GM21786 (cell line): Measurements from ENCODE around the gene FAT1.
A peak's percentile ranks its signal among the peaks of the same experiment; 100 is the strongest.
"Not testable (repeated sequence)": the region's sequence is repeated elsewhere in the genome, so short reads cannot be mapped to it uniquely, and the experiment has no call there.

Experiments
- ATAC-seq: cut with Tn5 transposase; IDR thresholded peaks from one replicate; pipeline ENCODE4 v1.9.1; 2021; ENCODE audit not compliant: unreplicated experiment

The FAT1 gene

GRCh38 chr4:186723292-186724057 lies at the start of gene FAT1:
Gene FAT1, minus strand, starts transcription at chr4:186723856. Its CDS starts 14,029 bp downstream, at chr4:186709827.
- ATAC-seq = no peak

GRCh38 chr4:186772936-186773487 lies 49.4 kb upstream of the FAT1 start:
- ATAC-seq = no peak

GRCh38 chr4:186771624-186772023 lies 48.0 kb upstream of the FAT1 start:
- no peak for ATAC-seq

- no peak for ATAC-seq
Measured at GRCh38 chr4:186770481-186771175, 47.0 kb upstream of the FAT1 start.

GRCh38 chr4:186767794-186768193 lies 44.1 kb upstream of the FAT1 start:
- ATAC-seq = no peak

GRCh38 chr4:186765673-186766546 lies 42.3 kb upstream of the FAT1 start:
- ATAC-seq = no peak

- no peak for ATAC-seq
Measured at GRCh38 chr4:186765138-186765537, 41.5 kb upstream of the FAT1 start.

- ATAC-seq = no peak
Measured at GRCh38 chr4:186764457-186764856, 40.8 kb upstream of the FAT1 start.

GRCh38 chr4:186762865-186763264 lies 39.2 kb upstream of the FAT1 start:
- no peak for ATAC-seq

GRCh38 chr4:186762361-186762760 lies 38.7 kb upstream of the FAT1 start:
- ATAC-seq = no peak

GRCh38 chr4:186761956-186762355 lies 38.3 kb upstream of the FAT1 start:
- ATAC-seq = not testable (repeated sequence)

- ATAC-seq = no peak
Measured at GRCh38 chr4:186761393-186761792, 37.7 kb upstream of the FAT1 start.

GRCh38 chr4:186760576-186760975 lies 36.9 kb upstream of the FAT1 start:
- no peak for ATAC-seq

- no peak for ATAC-seq
Measured at GRCh38 chr4:186759990-186760389, 36.3 kb upstream of the FAT1 start.

- ATAC-seq = no peak
Measured at GRCh38 chr4:186758929-186759682, 35.5 kb upstream of the FAT1 start.

GRCh38 chr4:186757696-186758355 lies 34.2 kb upstream of the FAT1 start:
- ATAC-seq = no peak

GRCh38 chr4:186756550-186756949 lies 32.9 kb upstream of the FAT1 start:
- not testable (repeated sequence) for ATAC-seq

GRCh38 chr4:186755550-186756519 lies 32.2 kb upstream of the FAT1 start:
- peak; percentile 54 for ATAC-seq

- ATAC-seq = no peak
Measured at GRCh38 chr4:186754976-186755375, 31.3 kb upstream of the FAT1 start.
